K562 (cell line): ENCODE data around the gene LILRB3. TPM values are rescaled to one million over a fixed set of nuclear protein-coding genes. Genes with fewer than 3 reads are reported as not detected.
A peak's percentile ranks its signal among the peaks of the same experiment; 100 is the strongest.

Source experiments
- FOXM1 ChIP-seq, 2 experiments: fragments of 450-650 bp in 1 of 2; sonication (generic) in 1 of 2; formaldehyde crosslinking in 1 of 2; IDR thresholded peaks; 2 replicates each; pipeline versions ENCODE4 v1.6.1 to v1.9.0; 2017 to 2022; ENCODE audit warnings: low read depth in 2 of 2, mild to moderate bottlenecking in 2 of 2, missing genetic modification reagents in 1 of 2, moderate library complexity in 1 of 2
- GABPA ChIP-seq: fragments of 200-800 bp; sonication (Bioruptor generic); conservative IDR thresholded peaks from 2 replicates; pipeline ENCODE4 v1.6.1; 2016; ENCODE audit warnings: low read depth, missing genetic modification characterization, missing compliant biosample characterization
- HMGN3 ChIP-seq: IDR thresholded peaks from 2 replicates; pipeline ENCODE4 v1.6.1; 2011; ENCODE audit warnings: borderline replicate concordance, low read depth, mild to moderate bottlenecking, mixed read lengths, low read length; ENCODE audit not compliant: insufficient read length; ENCODE audit errors: extremely low read depth
- KAT7 ChIP-seq: sonication (generic); formaldehyde crosslinking; IDR thresholded peaks from 2 replicates; pipeline ENCODE4 v1.8.0; 2022; ENCODE audit warnings: missing genetic modification reagents, mild to moderate bottlenecking, borderline replicate concordance
- KLF13 ChIP-seq: fragments of 450-650 bp; IDR thresholded peaks from 2 replicates; pipeline ENCODE4 v1.6.1; 2016; ENCODE audit warnings: missing genetic modification characterization, low read depth, mild to moderate bottlenecking, missing compliant biosample characterization, moderate library complexity, borderline replicate concordance
- NFIC ChIP-seq: fragments of 450-650 bp; IDR thresholded peaks from 2 replicates; pipeline ENCODE4 v1.6.1; 2017; ENCODE audit warnings: mild to moderate bottlenecking, inconsistent platforms
- RBM17 ChIP-seq: fragments of 200-400 bp; formaldehyde crosslinking; IDR thresholded peaks from 2 replicates; pipeline ENCODE4 v1.6.1; 2017; ENCODE audit warnings: low read depth, mild to moderate bottlenecking, low read length, borderline replicate concordance
- RBM34 ChIP-seq: fragments of 200-400 bp; formaldehyde crosslinking; IDR thresholded peaks from 2 replicates; pipeline ENCODE4 v1.6.1; 2018; ENCODE audit warnings: low read length, borderline replicate concordance; ENCODE audit not compliant: insufficient read depth
- SOX6 ChIP-seq: fragments of 450-650 bp; IDR thresholded peaks from 2 replicates; pipeline ENCODE4 v1.6.1; 2014; ENCODE audit warnings: mild to moderate bottlenecking
- STAG1 ChIP-seq: sonication (generic); formaldehyde crosslinking; IDR thresholded peaks from 2 replicates; pipeline ENCODE4 v1.5.0; 2020; ENCODE audit warnings: missing genetic modification reagents, borderline replicate concordance
- STAT5B ChIP-seq: fragments of 250-450 bp; sonication (Bioruptor Pico); IDR thresholded peaks from 2 replicates; pipeline ENCODE4 v1.8.0; 2021; ENCODE audit warnings: mild to moderate bottlenecking, inconsistent platforms
- TAF7 ChIP-seq: fragments of 450-650 bp; IDR thresholded peaks from 2 replicates; pipeline ENCODE4 v1.6.1; 2016; ENCODE audit warnings: missing genetic modification characterization, missing compliant biosample characterization
- ZBTB7A ChIP-seq: IDR thresholded peaks from 2 replicates; pipeline ENCODE4 v1.6.1; 2011; ENCODE audit warnings: low read depth, mild to moderate bottlenecking, low read length, moderate library complexity, borderline replicate concordance; ENCODE audit not compliant: control insufficient read depth
- ZNF133 ChIP-seq: fragments of 250-450 bp; sonication (Bioruptor Pico); IDR thresholded peaks from 2 replicates; pipeline ENCODE4 v1.4.0; 2020; ENCODE audit warnings: mild to moderate bottlenecking
- ZNF146 ChIP-seq: IDR thresholded peaks from one replicate; pipeline ENCODE4 v1.6.1; 2018; ENCODE audit warnings: missing compliant biosample characterization; ENCODE audit not compliant: unreplicated experiment
- ZNF584 ChIP-seq: fragments of 200-800 bp; sonication (Bioruptor generic); IDR thresholded peaks from 2 replicates; pipeline ENCODE4 v1.6.1; 2016; ENCODE audit warnings: low read depth, mild to moderate bottlenecking, missing genetic modification characterization, missing compliant biosample characterization
- ZNF668 ChIP-seq: fragments of 250-450 bp; sonication (Bioruptor Pico); IDR thresholded peaks from 2 replicates; pipeline ENCODE4 v1.8.0; 2022; ENCODE audit warnings: mild to moderate bottlenecking, inconsistent platforms
- polyA plus RNA-seq, 8 experiments: library from polyadenylated mRNA; depleted of rRNA in 4 of 8; stranded (reverse) in 5 of 8; unstranded in 3 of 8; fragments of >200 nt; fragmentation: Nextera tagmentation in 2 of 8; fragmentation: Illumina TruSeq in 1 of 8; extraction: Ambion mirVana in 2 of 8; extraction: Trizol in 1 of 8; gene quantifications; 2 replicates each; pipeline versions ENCODE4 v1.2.1 to v1.2.3, GENCODE V29; 2011 to 2014; ENCODE audit warnings: inconsistent platforms in 1 of 8, missing spikeins in 1 of 8
- total RNA-seq, 7 experiments: library from RNA; depleted of rRNA in 6 of 7; stranded (reverse); fragments of >200 nt in 6 of 7; fragmentation: Illumina TruSeq in 2 of 7; extraction: Trizol in 2 of 7; gene quantifications; 2 replicates each; pipeline versions ENCODE4 v1.2.1 to v1.2.3, GENCODE V29; 2011 to 2021; ENCODE audit warnings: low replicate concordance in 1 of 7
- TF ChIP-seq, protein P1 (sequence below): fragments of 250-450 bp; sonication (Bioruptor Pico); IDR thresholded peaks from 2 replicates; pipeline ENCODE4 v1.5.0; 2020; ENCODE audit warnings: mild to moderate bottlenecking
- TF ChIP-seq, protein P2 (sequence below): sonication (generic); formaldehyde crosslinking; IDR thresholded peaks from 2 replicates; pipeline ENCODE4 v1.8.0; 2022; ENCODE audit warnings: missing genetic modification reagents, mild to moderate bottlenecking, borderline replicate concordance
- TF ChIP-seq, protein P3 (sequence below): fragments of 450-650 bp; IDR thresholded peaks from 2 replicates; pipeline ENCODE4 v1.6.1; 2017; ENCODE audit warnings: mild to moderate bottlenecking, moderate library complexity
- TF ChIP-seq, protein P4 (sequence below): sonication (generic); formaldehyde crosslinking; IDR thresholded peaks from 2 replicates; pipeline ENCODE4 v1.8.0; 2022; ENCODE audit warnings: missing genetic modification reagents, mild to moderate bottlenecking, borderline replicate concordance

LILRB3 gene
- total and polyA plus RNA-seq, 9 of the 15 experiments (the other 6 are each of a cell fraction or from before 2014, with no cell fraction given), result 0.01 to 0.09 TPM; not detected in 7

DNA sequence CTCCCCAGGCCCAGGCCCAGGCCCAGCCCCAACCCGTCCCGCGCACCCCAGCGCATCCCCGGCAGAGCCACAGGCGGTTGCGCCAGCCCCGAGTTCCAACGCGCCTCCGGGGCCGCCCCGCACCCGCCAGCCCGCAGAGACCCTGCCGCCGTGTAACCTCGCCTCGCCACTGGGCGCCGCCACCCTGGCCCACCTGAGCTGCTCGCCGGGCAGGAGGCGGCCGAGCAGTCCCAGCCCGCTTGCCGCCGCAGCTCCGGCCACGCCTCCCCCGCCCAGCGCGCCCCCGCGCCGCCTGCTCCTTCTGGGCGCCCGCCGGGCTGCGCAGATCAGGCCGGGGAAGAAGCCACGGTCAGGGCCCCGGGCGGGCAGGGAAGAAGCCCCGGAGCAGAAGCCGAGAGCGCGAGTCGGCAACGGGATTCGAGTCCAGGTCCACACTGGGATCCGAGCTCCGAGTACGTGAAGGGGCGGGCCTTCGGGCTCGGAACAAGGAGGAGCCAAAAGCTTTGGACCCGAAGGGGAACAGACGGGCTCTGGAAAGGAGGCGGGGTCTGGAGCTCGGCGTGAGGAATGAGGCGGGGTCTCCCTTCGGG is 33.6 kb downstream of the LILRB3 start, which contains the start of gene MBOAT7 (continued):
- TF ChIP-seq RBM34 (no peak), GABPA (tag) (no peak), KLF13 (tag) (peak; percentile 93), FOXM1 (IDR thresholded peaks at IDR 0.05; ENCODE audit: low read depth) (no peak), FOXM1 (CRISPR knock-in tag; IDR thresholded peaks at IDR 0.05; ENCODE audit: low read depth) (peak; percentile 85), STAG1 (no peak), HMGN3 (peak; percentile 66), ZBTB7A (peak; percentile 79; the same call in 1 of the 2 replicates), ZNF668 (CRISPR knock-in tag) (no peak), ZNF146 (CRISPR knock-in tag) (no peak), TAF7 (tag) (no peak), ZNF584 (CRISPR knock-in tag) (no peak), SOX6 (0 out of 2 replicates have a peak, but pooled peaks have one; percentile 18), RBM17 (no peak), NFIC (peak; percentile 14), ZNF133 (CRISPR knock-in tag) (no peak), STAT5B (no peak), KAT7 (no peak)
- TF ChIP-seq, protein P1, sequence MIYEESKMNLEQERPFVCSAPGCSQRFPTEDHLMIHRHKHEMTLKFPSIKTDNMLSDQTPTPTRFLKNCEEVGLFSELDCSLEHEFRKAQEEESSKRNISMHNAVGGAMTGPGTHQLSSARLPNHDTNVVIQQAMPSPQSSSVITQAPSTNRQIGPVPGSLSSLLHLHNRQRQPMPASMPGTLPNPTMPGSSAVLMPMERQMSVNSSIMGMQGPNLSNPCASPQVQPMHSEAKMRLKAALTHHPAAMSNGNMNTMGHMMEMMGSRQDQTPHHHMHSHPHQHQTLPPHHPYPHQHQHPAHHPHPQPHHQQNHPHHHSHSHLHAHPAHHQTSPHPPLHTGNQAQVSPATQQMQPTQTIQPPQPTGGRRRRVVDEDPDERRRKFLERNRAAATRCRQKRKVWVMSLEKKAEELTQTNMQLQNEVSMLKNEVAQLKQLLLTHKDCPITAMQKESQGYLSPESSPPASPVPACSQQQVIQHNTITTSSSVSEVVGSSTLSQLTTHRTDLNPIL (CRISPR knock-in tag), result no peak
- TF ChIP-seq, protein P2, sequence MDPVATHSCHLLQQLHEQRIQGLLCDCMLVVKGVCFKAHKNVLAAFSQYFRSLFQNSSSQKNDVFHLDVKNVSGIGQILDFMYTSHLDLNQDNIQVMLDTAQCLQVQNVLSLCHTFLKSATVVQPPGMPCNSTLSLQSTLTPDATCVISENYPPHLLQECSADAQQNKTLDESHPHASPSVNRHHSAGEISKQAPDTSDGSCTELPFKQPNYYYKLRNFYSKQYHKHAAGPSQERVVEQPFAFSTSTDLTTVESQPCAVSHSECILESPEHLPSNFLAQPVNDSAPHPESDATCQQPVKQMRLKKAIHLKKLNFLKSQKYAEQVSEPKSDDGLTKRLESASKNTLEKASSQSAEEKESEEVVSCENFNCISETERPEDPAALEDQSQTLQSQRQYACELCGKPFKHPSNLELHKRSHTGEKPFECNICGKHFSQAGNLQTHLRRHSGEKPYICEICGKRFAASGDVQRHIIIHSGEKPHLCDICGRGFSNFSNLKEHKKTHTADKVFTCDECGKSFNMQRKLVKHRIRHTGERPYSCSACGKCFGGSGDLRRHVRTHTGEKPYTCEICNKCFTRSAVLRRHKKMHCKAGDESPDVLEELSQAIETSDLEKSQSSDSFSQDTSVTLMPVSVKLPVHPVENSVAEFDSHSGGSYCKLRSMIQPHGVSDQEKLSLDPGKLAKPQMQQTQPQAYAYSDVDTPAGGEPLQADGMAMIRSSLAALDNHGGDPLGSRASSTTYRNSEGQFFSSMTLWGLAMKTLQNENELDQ, result no peak
- TF ChIP-seq, protein P3, sequence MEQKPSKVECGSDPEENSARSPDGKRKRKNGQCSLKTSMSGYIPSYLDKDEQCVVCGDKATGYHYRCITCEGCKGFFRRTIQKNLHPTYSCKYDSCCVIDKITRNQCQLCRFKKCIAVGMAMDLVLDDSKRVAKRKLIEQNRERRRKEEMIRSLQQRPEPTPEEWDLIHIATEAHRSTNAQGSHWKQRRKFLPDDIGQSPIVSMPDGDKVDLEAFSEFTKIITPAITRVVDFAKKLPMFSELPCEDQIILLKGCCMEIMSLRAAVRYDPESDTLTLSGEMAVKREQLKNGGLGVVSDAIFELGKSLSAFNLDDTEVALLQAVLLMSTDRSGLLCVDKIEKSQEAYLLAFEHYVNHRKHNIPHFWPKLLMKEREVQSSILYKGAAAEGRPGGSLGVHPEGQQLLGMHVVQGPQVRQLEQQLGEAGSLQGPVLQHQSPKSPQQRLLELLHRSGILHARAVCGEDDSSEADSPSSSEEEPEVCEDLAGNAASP, result no peak
- TF ChIP-seq, protein P4, sequence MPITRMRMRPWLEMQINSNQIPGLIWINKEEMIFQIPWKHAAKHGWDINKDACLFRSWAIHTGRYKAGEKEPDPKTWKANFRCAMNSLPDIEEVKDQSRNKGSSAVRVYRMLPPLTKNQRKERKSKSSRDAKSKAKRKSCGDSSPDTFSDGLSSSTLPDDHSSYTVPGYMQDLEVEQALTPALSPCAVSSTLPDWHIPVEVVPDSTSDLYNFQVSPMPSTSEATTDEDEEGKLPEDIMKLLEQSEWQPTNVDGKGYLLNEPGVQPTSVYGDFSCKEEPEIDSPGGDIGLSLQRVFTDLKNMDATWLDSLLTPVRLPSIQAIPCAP (CRISPR knock-in tag), result no peak
